ENCODE data around the gene SPG11. TPM values are rescaled to one million over a fixed set of nuclear protein-coding genes. Genes with fewer than 3 reads are reported as not detected.

The SPG11 gene
- total and polyA plus RNA-seq, 9 of the 15 experiments (the other 6 are each of a cell fraction or from before 2014, with no cell fraction given): 23.3 to 71.2 (median 45.6) TPM

DNA sequence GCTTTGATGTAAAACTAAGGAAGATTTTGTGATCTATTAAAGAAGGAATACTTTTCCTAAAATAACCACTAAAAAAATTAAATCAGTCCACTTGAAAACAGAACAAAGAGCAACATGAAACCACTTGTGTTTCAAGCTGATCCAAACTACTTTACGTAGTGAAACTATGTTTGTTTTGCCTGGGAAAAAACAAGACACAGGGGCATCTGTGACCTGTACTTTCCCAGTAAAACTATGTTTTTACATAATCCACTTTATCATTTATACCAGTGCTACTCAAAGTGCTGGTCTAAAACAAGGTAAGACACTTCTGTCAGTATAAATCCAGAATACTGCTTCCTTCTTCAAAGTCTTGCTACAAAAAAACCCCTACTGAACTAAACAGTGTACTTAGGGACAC lies 56.7 kb downstream of the SPG11 start (continued):
- TF ChIP-seq GTF2F1 (IDR thresholded peaks at IDR 0.05; ENCODE audit: low read depth, low read length): no peak

DNA sequence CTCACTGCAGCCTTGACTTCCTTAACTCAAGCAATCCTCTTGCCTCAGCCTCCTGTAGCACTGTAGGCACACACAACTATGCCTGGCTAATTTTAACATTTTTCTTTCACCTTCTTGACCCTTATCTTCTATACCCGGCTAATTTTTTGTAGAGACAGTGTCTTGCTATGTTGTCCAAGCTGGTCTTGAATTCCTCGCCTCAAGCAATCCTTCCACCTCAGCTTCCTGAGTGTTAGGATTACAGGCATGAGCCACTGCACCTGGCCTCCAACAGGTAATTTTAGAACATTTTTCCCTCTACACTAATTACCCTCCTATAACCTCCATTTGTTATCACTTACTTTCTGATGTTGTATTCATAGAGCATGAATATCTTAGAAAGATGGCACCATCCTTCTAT lies 60.3 kb downstream of the SPG11 start:
- TF ChIP-seq KLF16 (IDR thresholded peaks at IDR 0.05): no peak
- TF ChIP-seq TCF7 (IDR thresholded peaks at IDR 0.05; ENCODE audit: borderline replicate concordance): no peak
- TF ChIP-seq ZNF124 (CRISPR knock-in tag; IDR thresholded peaks at IDR 0.05): no peak
- no peak for TF ChIP-seq ZHX1 (conservative IDR thresholded peaks at IDR 0.05; ENCODE audit: low read length)
- TF ChIP-seq TCFL5 (CRISPR knock-in tag; conservative IDR thresholded peaks at IDR 0.05): no peak
- TF ChIP-seq HSF4 (CRISPR knock-in tag; IDR thresholded peaks at IDR 0.05; ENCODE audit: borderline replicate concordance): no peak
- no peak for TF ChIP-seq ZNF507 (tag; conservative IDR thresholded peaks at IDR 0.05)
- TF ChIP-seq ZKSCAN3 (CRISPR knock-in tag; IDR thresholded peaks at IDR 0.05): no peak
- TF ChIP-seq PRMT5 (CRISPR knock-in tag; IDR thresholded peaks at IDR 0.05): no peak
- TF ChIP-seq CBFA2T2 (conservative IDR thresholded peaks at IDR 0.05): no peak
- TF ChIP-seq WHSC1 (IDR thresholded peaks at IDR 0.05; ENCODE audit: low read length): no peak
- TF ChIP-seq, protein P1, sequence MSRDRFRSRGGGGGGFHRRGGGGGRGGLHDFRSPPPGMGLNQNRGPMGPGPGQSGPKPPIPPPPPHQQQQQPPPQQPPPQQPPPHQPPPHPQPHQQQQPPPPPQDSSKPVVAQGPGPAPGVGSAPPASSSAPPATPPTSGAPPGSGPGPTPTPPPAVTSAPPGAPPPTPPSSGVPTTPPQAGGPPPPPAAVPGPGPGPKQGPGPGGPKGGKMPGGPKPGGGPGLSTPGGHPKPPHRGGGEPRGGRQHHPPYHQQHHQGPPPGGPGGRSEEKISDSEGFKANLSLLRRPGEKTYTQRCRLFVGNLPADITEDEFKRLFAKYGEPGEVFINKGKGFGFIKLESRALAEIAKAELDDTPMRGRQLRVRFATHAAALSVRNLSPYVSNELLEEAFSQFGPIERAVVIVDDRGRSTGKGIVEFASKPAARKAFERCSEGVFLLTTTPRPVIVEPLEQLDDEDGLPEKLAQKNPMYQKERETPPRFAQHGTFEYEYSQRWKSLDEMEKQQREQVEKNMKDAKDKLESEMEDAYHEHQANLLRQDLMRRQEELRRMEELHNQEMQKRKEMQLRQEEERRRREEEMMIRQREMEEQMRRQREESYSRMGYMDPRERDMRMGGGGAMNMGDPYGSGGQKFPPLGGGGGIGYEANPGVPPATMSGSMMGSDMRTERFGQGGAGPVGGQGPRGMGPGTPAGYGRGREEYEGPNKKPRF (IDR thresholded peaks at IDR 0.05; ENCODE audit: low read depth, low read length): no peak
- TF ChIP-seq MCM2 (IDR thresholded peaks at IDR 0.05; ENCODE audit: low read depth): no peak
- no peak for TF ChIP-seq BRF1 (IDR thresholded peaks at IDR 0.05; ENCODE audit: borderline replicate concordance, extremely low read depth, insufficient read length)
- TF ChIP-seq MECOM (CRISPR knock-in tag; IDR thresholded peaks at IDR 0.05): no peak
- no peak for TF ChIP-seq NR2F6 (CRISPR knock-in tag; IDR thresholded peaks at IDR 0.05)
- in situ Hi-C loops (cut with MboI) (no loop called here), intact Hi-C loops (cut with micrococcal nuclease) (no loop called here)
- Histone ChIP-seq H3K27me3 (ENCODE audit: control insufficient read depth in 2 of 2, insufficient read depth in 2 of 2, low read length in 2 of 2) (no peaks in the 10 kb centered on the region), H3K36me3 (ENCODE audit: control insufficient read depth, insufficient read depth, low read length) (peaks cover 70% of the 10 kb centered on the region), H3K4me2 (ENCODE audit: insufficient read depth, low read length) (no peak overlapping the region), H3K4me1 (replicated peaks in 1 of 2; ENCODE audit: control insufficient read depth in 2 of 2, insufficient read depth in 2 of 2, low read length in 2 of 2) (peaks cover 0 to 13% of the 10 kb centered on the region in 2 experiments; a peak in 3 of 5 replicates), H3K79me2 (ENCODE audit: control insufficient read depth, insufficient read depth, low read length) (no peaks in the 10 kb centered on the region), H2AFZ (ENCODE audit: low read depth, low read length) (no peak overlapping the region), H3K27ac (ENCODE audit: extremely low read depth, low read depth, low read length) (no peak overlapping the region), H3K4me3 (no peak overlapping the region), H3K9me1 (ENCODE audit: control insufficient read depth, insufficient read depth, low read length) (no peaks in the 10 kb centered on the region), H4K20me1 (replicated peaks; ENCODE audit: control insufficient read depth, insufficient read depth, low read length) (peaks cover 3% of the 10 kb centered on the region; the same call in 1 of the 2 replicates), H3K9ac (ENCODE audit: insufficient read depth in 1 of 2, low read depth in 2 of 2, low read length in 2 of 2) (no peak overlapping the region), H3K9me3 (replicated peaks; ENCODE audit: control insufficient read depth, insufficient read depth, low read depth, low read length) (no peaks in the 10 kb centered on the region)
- no peak for FAIRE-seq
- no TSS peak for BruUV-seq (replicated peaks)
- ChIA-PET POLR2A (no interaction called here), CTCF (ENCODE audit: low intra/inter-chr PET ratio) (no interaction called here)
- no peak for ATAC-seq
- no peak for DNase-seq (ENCODE audit: extremely low read depth in 1 of 4, low spot score in 3 of 4)
- 97% methylated on average over 2 of the region's 2 CpGs for WGBS (ENCODE audit: insufficient coverage, low coverage, missing lambda C conversion rate)

Data from K562 (cell line).